Heart right ventricle (tissue), 16 donors: ENCODE measurements around the gene PACS1. TPM values are rescaled to one million over a fixed set of nuclear protein-coding genes. Genes with fewer than 3 reads are reported as not detected.

Source experiments
- ATAC-seq, 8 donors: fragments of 200-7000 bp; cut with Tn5 transposase; one replicate each; pipeline ENCODE4 v1.9.1; 2020; ENCODE audit warnings: mild to moderate bottlenecking in 8 of 8, moderate library complexity in 8 of 8, moderate number of reproducible peaks in 1 of 8
- DNase-seq, 2 donors: peaks; one replicate each; pipeline ENCODE4 v3.0.0-alpha.2; 2020
- H3K27ac ChIP-seq, 10 donors: fragments of 200-600 bp; sonication (generic) in 2 of 10; one replicate each; pipeline versions ENCODE4 v1.5.0 to v1.8.0; 2020 to 2022; ENCODE audit warnings: mild to moderate bottlenecking in 3 of 10
- H3K27me3 ChIP-seq, 7 donors: fragments of 200-600 bp; one replicate each; pipeline ENCODE4 v1.8.0; 2021 to 2022; ENCODE audit warnings: mild to moderate bottlenecking in 2 of 7
- H3K36me3 ChIP-seq, 9 donors: fragments of 200-600 bp; sonication (generic) in 1 of 9; one replicate each; pipeline versions ENCODE4 v1.5.0 to v1.8.0; 2020 to 2022; ENCODE audit warnings: mild to moderate bottlenecking in 2 of 9
- H3K4me1 ChIP-seq, 9 donors: fragments of 200-600 bp; sonication (generic) in 1 of 9; one replicate each; pipeline versions ENCODE4 v1.5.0 to v1.8.0; 2020 to 2022; ENCODE audit warnings: mild to moderate bottlenecking in 4 of 9
- H3K4me3 ChIP-seq, 10 donors: fragments of 200-600 bp; sonication (generic) in 2 of 10; one replicate each; pipeline versions ENCODE4 v1.5.0 to v1.8.0; 2020 to 2022; ENCODE audit warnings: mild to moderate bottlenecking in 7 of 10, moderate library complexity in 2 of 10
- H3K9me3 ChIP-seq, 11 donors: fragments of 200-600 bp in 10 of 11; sonication (generic) in 2 of 11; one replicate each; pipeline versions ENCODE4 v1.5.0 to v1.8.0; 2013 to 2022; ENCODE audit warnings: mild to moderate bottlenecking in 2 of 11, control low read depth in 1 of 11, moderate library complexity in 1 of 11
- WGBS, 2 donors: extraction: QIAGEN DNeasy Blood & Tissue Kit; methylation state at CpG; one replicate each; pipeline ENCODE4 v1.1.7; 2013; ENCODE audit warnings: inconsistent platforms in 1 of 2; 5-methylcytosine and 5-hydroxymethylcytosine counted together
- intact Hi-C, 10 donors: fragments of 100-400 bp; cut with DNase I; formaldehyde crosslinking; loops; one replicate each; pipeline versions ENCODE4 v1.11.1 to v1.14.2; 2022
- polyA plus RNA-seq, 2 donors: library from polyadenylated mRNA; stranded (reverse); fragments of 200-250 nt; gene quantifications; one replicate each; pipeline ENCODE4 v1.2.3, GENCODE V29; 2013
- total RNA-seq, 10 donors: library from RNA; stranded (reverse); fragmentation: NEBNext Ultra II Directional in 3 of 10; extraction: Animal tissue kit (Norgen Biotek cat#: 25700) in 3 of 10; gene quantifications; one replicate each; pipeline versions ENCODE4 v1.2.1 to v1.2.4, GENCODE V29; 2021 to 2023
- TF ChIP-seq, protein P1 (sequence below), 9 donors: fragments of 200-600 bp; sonication (generic) in 2 of 9; IDR thresholded peaks; one replicate each; pipeline versions ENCODE4 v1.5.0 to v1.8.0; 2021 to 2022; ENCODE audit warnings: antibody characterized with exemption in 9 of 9, mild to moderate bottlenecking in 5 of 9, moderate library complexity in 1 of 9
- donor health status: Arrhythmogenic right ventricular cardiomyopathy.
- donor health status: ischemic (EF 13 %, LVEDD 7.1; RV severe dilation, severe dysfunction).
- donor health status: healthy with polysubstance abuse.
- donor health status: DM: no; HTN: yes; CAD: no.
- donor health status: DM: no; HTN: no; CAD: no.
- donor health status: ischemic (EF 25% LVEDD 6.9; RV normal size, moderate dysfunction).
- donor health status: ischemic (EF 25% LVEDD 5.7; RV mildly dilated, moderate dysfunction).
- donor health status: healthy.
- donor health status: DM: yes; HTN: yes; CAD: no.
- donor health status: Ischemic cardiomyopathy.
- donor health status: ischemic (EF 35%, LVEDD 5.7; RV mildly dilated, moderate dysfunction).
- donor health status: nonischemic (EF 11% LVEDD 7.7; RV severe dilation, severe dysfunction).
- donor health status: DM: yes; HTN: yes; CAD: no.
- donor health status: PGD.
- donor health status: ischemic (EF 29% LVEDD 5.4; RV normal size, mild dysfunction).
- donor health status: nonischemic (EF 23%, LVEDD 6.1; RV moderate dilation, normal function).

Gene PACS1
- total and polyA plus RNA-seq, 12 donors: 24.1 to 121 (median 69.7) TPM

DNA sequence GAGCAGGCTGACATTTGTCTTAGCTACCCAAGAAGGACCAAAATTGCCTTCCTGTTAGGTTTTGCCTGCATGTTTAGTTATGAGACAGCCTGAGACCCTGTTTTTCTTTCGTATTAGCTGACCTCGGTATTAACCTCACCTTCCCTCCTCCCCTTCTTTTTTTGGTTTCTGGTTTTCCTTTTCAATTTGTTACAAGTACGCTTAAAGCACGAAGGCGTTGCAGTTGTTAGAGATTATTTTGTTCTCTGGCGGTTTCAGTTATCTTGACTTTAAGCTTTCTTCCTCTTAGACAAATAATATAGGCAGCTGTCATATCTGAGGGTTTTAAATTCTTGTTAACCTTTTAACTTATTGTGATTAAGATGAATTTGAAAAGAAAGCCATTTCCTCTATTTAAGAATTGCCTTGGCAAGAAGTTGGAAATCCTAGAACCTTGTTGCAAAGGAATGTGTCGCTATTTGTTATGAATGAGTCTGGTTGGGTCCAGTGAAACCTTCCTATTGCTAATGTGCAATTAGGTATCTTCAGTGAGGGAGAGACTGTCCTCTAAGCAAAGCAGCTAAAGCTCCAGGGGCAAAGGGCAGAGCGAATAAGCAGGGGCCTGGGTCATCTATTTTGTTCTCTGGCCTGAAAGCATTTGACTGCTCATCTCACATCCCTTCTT, 45.7 kb downstream of the PACS1 start:
- no peak for ATAC-seq
- H3K27ac ChIP-seq: peak overlapping the region in 2 of 10 donors; percentile 38 to 75
- WGBS, 2 donors: 63 to 64% methylated on average over 8 of the region's 8 CpGs
- DNase-seq: no peak
- no peaks in the 10 kb centered on the region for H3K36me3 ChIP-seq
- intact Hi-C loops: loop anchor here in 1 of 10 donors (5.0 kb wide), 1 partner anchor 43 kb away; the partner anchor contains the start of gene PACS1
- no peaks in the 10 kb centered on the region for H3K9me3 ChIP-seq
- no peak overlapping the region for H3K4me3 ChIP-seq
- peaks cover 0 to 100% (median 67%) of the 10 kb centered on the region in 9 donors for H3K4me1 ChIP-seq
- TF ChIP-seq, protein P1, sequence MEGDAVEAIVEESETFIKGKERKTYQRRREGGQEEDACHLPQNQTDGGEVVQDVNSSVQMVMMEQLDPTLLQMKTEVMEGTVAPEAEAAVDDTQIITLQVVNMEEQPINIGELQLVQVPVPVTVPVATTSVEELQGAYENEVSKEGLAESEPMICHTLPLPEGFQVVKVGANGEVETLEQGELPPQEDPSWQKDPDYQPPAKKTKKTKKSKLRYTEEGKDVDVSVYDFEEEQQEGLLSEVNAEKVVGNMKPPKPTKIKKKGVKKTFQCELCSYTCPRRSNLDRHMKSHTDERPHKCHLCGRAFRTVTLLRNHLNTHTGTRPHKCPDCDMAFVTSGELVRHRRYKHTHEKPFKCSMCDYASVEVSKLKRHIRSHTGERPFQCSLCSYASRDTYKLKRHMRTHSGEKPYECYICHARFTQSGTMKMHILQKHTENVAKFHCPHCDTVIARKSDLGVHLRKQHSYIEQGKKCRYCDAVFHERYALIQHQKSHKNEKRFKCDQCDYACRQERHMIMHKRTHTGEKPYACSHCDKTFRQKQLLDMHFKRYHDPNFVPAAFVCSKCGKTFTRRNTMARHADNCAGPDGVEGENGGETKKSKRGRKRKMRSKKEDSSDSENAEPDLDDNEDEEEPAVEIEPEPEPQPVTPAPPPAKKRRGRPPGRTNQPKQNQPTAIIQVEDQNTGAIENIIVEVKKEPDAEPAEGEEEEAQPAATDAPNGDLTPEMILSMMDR (IDR thresholded peaks at IDR 0.05): no peak
- H3K27me3 ChIP-seq: no peaks in the 10 kb centered on the region

DNA sequence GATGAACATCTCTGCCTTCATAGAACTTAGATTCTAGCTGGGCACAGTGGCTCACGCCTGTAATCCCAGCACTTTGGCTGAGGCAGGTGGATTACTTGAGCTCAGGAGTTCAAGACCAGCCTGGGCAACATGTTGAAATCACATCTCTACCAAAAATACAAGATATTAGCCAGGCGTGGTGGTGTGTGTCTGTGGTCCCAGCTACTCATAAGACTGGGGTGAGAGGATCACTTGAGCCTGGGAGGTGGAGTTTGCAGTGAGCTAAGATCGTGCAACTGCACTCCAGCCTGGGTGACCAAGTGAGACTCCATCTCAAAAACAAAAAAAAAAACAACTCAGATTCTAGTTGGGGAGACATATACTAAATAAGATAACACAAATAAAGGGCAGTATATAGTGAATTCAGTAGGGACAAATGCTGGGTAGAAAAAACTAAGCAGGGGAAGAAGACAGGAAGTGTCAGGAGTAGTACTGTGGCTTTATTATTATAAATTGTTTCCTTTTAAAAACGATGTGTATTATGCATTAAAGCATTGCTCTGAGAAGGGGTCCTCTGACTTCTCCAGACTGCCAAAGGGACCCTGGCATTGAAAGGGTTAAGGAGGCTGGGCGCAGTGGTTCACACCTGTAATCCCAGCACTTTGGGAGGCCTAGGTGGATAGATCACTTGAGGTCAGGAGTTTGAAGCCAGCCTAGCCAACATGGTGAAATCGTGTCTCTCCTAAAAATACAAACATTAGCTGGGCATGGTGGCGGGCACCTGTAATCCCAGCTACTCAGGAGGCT, 46.7 kb downstream of the PACS1 start:
- H3K4me3 ChIP-seq: no peak overlapping the region
- TF ChIP-seq, protein P1 (IDR thresholded peaks at IDR 0.05): no peak
- intact Hi-C loops: loop anchor here in 1 of 10 donors (5.0 kb wide), 1 partner anchor 44 kb away; the partner anchor contains the start of gene PACS1
- WGBS, 2 donors: 71 to 72% methylated on average over 7 of the region's 7 CpGs
- peak overlapping the region in 1 of 10 donors; percentile 75 for H3K27ac ChIP-seq
- peaks cover 0 to 91% (median 61%) of the 10 kb centered on the region in 9 donors for H3K4me1 ChIP-seq
- H3K36me3 ChIP-seq: no peaks in the 10 kb centered on the region
- H3K27me3 ChIP-seq: no peaks in the 10 kb centered on the region
- ATAC-seq (no peak), DNase-seq (no peak)
- H3K9me3 ChIP-seq: peaks cover 0 to 4% (median 0%) of the 10 kb centered on the region in 11 donors

DNA sequence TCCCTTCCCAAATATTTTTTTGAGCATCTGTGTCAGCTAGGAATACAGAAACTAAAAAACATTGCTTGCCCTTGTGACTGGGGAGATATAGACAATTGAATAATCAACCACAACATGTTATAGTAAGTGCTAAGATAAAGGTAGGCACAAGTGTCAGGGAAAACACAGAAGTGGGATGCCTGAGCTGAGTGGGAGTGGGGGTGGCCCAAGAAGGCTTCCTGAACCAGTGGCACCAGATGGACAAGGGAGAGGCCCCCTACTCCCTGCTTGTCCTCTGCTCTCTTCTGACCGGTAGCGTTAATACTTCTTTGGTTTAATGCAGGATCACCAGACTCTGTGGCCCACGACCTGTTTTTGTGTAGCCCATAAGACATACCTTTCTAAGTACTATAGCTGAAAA, 48.8 kb downstream of the PACS1 start:
- ATAC-seq: peak in 4 of 8 donors; percentile 47 to 58 (median 50)
- no peak overlapping the region for H3K4me3 ChIP-seq
- H3K4me1 ChIP-seq: peaks cover 0 to 71% (median 44%) of the 10 kb centered on the region in 9 donors
- H3K27me3 ChIP-seq: no peaks in the 10 kb centered on the region
- WGBS, 2 donors: 37 to 53% methylated on average over 3 of the region's 3 CpGs
- no peaks in the 10 kb centered on the region for H3K36me3 ChIP-seq
- no peak for DNase-seq
- TF ChIP-seq, protein P1 (IDR thresholded peaks at IDR 0.05): no peak
- intact Hi-C loops: loop anchor here in 1 of 10 donors (5.0 kb wide), 1 partner anchor 47 kb away; the partner anchor contains the start of gene PACS1
- peaks cover 0 to 10% (median 0%) of the 10 kb centered on the region in 11 donors for H3K9me3 ChIP-seq
- H3K27ac ChIP-seq: peak overlapping the region in 9 of 10 donors; percentile 58 to 84 (median 76)
